Measurements from ENCODE around the gene IL2RA. TPM values are rescaled to one million over a fixed set of nuclear protein-coding genes. Genes with fewer than 3 reads are reported as not detected.

Gene IL2RA
- polyA plus RNA-seq, 1 donor from 2014 or later: not detected

DNA sequence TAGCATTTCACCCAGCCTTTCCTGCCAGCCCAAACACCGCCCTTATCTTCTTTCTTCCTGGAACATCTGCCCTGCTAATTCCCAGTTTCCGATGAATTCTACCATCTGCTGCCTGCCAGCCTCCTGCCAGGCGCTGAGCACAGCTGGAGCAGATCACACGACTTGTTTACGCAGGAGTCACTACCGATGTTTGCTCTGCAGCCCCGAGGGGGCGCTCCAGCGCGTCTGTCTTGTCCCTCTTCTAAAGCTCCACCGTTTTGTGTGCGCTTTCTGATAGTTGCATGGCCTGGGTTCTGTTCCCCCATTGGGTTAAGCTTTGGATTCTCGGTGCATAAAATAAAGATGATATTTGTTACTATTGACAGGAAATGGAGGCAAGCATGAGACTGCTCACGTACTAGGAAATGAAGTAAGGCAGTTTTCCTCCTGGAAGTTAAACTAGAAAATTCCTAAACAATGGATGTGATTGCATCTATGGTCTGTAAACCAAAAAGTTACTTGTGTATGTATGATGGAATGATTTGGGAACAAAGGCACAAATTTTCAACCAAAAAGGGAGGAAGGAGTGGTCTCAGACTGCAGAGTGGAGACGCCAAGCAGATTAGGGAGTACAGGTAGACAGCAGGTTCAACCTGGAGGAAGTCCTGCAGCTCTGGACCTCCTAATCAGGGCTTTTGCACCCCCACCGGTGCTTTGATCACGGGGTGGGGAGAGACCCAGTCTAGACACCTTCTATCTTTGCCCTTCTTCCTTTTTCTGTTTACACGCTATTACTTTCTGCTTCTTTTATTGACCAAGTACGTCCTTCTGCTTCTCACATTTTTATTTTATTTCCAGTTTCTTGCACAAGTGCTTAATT lies 24.4 kb upstream of the IL2RA start:
- no peak overlapping the region for H2AFZ ChIP-seq (ENCODE audit: low read depth, low read length)
- H3F3A ChIP-seq (ENCODE audit: insufficient read depth, low read length, poor library complexity, severe bottlenecking): no peaks in the 10 kb centered on the region
- no peaks in the 10 kb centered on the region for H3K9me2 ChIP-seq (ENCODE audit: insufficient read depth, low read length)
- no peak overlapping the region for H3K4me2 ChIP-seq (ENCODE audit: low read length)
- H3K9me3 ChIP-seq (ENCODE audit: low read length): no peaks in the 10 kb centered on the region
- TF ChIP-seq, protein P1, sequence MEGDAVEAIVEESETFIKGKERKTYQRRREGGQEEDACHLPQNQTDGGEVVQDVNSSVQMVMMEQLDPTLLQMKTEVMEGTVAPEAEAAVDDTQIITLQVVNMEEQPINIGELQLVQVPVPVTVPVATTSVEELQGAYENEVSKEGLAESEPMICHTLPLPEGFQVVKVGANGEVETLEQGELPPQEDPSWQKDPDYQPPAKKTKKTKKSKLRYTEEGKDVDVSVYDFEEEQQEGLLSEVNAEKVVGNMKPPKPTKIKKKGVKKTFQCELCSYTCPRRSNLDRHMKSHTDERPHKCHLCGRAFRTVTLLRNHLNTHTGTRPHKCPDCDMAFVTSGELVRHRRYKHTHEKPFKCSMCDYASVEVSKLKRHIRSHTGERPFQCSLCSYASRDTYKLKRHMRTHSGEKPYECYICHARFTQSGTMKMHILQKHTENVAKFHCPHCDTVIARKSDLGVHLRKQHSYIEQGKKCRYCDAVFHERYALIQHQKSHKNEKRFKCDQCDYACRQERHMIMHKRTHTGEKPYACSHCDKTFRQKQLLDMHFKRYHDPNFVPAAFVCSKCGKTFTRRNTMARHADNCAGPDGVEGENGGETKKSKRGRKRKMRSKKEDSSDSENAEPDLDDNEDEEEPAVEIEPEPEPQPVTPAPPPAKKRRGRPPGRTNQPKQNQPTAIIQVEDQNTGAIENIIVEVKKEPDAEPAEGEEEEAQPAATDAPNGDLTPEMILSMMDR (IDR thresholded peaks at IDR 0.05; ENCODE audit: poor library complexity, severe bottlenecking): peak; percentile 73
- no peak for TF ChIP-seq RAD21 (conservative IDR thresholded peaks at IDR 0.05)
- peaks cover 4% of the 10 kb centered on the region for H4K20me1 ChIP-seq (ENCODE audit: insufficient read depth)
- no peak overlapping the region for H3K4me3 ChIP-seq (ENCODE audit: low read length)
- no peak overlapping the region for H3K27ac ChIP-seq (ENCODE audit: low read length)
- H3K9ac ChIP-seq (ENCODE audit: low read length): no peak overlapping the region
- peaks cover 22% of the 10 kb centered on the region for H3K79me2 ChIP-seq (replicated peaks; ENCODE audit: insufficient read depth, low read length)
- H3K36me3 ChIP-seq (ENCODE audit: insufficient read depth, low read length): no peaks in the 10 kb centered on the region
- H3K27me3 ChIP-seq (ENCODE audit: insufficient read depth, low read depth, low read length): no peaks in the 10 kb centered on the region

DNA sequence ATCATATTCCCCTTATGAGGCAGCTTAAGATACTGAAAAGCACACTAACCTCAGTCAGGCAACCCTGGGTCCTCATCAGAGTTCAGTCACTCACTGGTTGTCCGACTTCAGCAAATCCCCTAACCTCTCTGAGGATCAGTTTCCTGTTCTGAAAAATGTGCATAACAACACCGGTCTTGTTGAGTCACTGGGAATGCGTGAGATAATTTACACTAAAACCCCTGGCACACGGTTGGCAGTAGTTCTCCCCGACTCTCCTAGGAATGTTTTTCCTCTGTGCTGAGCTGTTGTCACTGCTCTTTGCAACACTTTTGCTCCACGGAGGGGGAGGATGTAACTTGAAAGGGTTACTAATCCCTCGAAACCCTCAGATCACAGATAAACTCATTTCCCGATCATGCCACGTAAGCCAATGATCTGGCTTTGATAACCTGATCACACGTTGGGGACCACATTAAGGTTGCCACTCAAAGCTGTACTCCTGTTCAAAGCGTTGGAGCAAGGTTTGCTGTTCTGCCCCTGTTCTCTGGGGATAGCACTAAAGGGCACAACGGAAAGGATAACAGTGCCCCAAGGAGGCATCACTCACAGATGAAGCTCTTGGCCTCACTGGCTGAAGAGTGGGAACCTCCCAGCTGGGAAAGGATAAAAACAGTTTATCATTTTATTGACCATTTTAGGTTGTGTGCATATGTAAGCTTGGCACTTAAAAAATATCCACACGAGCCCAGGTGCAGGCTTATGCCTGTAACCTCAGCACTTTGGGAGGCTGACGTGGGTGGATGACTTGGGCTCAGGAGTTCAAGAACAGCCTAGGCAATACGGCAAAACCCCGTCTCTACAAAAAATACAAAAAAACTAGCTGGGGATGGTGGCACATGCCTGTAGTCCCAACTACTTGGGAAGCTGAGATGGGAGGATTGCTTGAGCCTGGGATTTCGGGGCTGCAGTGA lies 21.6 kb upstream of the IL2RA start:
- TF ChIP-seq, protein P1 (IDR thresholded peaks at IDR 0.05; ENCODE audit: poor library complexity, severe bottlenecking): no peak
- TF ChIP-seq EP300 (conservative IDR thresholded peaks at IDR 0.05; ENCODE audit: poor library complexity, severe bottlenecking) (no peak), RAD21 (conservative IDR thresholded peaks at IDR 0.05) (no peak), TAF1 (IDR thresholded peaks at IDR 0.05; ENCODE audit: low read depth) (no peak), SMC3 (conservative IDR thresholded peaks at IDR 0.05; ENCODE audit: poor library complexity) (no peak), MXI1 (conservative IDR thresholded peaks at IDR 0.05; ENCODE audit: poor library complexity, severe bottlenecking) (no peak), POLR2AphosphoS5 (IDR thresholded peaks at IDR 0.05) (no peak), EZH2 (IDR thresholded peaks at IDR 0.05; ENCODE audit: borderline replicate concordance, insufficient read depth, low read length, poor library complexity, severe bottlenecking) (no peak)
- TF ChIP-seq, protein P2, sequence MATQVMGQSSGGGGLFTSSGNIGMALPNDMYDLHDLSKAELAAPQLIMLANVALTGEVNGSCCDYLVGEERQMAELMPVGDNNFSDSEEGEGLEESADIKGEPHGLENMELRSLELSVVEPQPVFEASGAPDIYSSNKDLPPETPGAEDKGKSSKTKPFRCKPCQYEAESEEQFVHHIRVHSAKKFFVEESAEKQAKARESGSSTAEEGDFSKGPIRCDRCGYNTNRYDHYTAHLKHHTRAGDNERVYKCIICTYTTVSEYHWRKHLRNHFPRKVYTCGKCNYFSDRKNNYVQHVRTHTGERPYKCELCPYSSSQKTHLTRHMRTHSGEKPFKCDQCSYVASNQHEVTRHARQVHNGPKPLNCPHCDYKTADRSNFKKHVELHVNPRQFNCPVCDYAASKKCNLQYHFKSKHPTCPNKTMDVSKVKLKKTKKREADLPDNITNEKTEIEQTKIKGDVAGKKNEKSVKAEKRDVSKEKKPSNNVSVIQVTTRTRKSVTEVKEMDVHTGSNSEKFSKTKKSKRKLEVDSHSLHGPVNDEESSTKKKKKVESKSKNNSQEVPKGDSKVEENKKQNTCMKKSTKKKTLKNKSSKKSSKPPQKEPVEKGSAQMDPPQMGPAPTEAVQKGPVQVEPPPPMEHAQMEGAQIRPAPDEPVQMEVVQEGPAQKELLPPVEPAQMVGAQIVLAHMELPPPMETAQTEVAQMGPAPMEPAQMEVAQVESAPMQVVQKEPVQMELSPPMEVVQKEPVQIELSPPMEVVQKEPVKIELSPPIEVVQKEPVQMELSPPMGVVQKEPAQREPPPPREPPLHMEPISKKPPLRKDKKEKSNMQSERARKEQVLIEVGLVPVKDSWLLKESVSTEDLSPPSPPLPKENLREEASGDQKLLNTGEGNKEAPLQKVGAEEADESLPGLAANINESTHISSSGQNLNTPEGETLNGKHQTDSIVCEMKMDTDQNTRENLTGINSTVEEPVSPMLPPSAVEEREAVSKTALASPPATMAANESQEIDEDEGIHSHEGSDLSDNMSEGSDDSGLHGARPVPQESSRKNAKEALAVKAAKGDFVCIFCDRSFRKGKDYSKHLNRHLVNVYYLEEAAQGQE (IDR thresholded peaks at IDR 0.05; ENCODE audit: borderline replicate concordance): no peak
- H4K20me1 ChIP-seq (ENCODE audit: insufficient read depth): no peaks in the 10 kb centered on the region
- no peak overlapping the region for H3K9ac ChIP-seq (ENCODE audit: low read length)
- no peak overlapping the region for H3K4me3 ChIP-seq (ENCODE audit: low read length)
- H3K79me2 ChIP-seq (replicated peaks; ENCODE audit: insufficient read depth, low read length): no peaks in the 10 kb centered on the region
- no peaks in the 10 kb centered on the region for H3F3A ChIP-seq (ENCODE audit: insufficient read depth, low read length, poor library complexity, severe bottlenecking)
- no peaks in the 10 kb centered on the region for H3K36me3 ChIP-seq (ENCODE audit: insufficient read depth, low read length)
- no peaks in the 10 kb centered on the region for H3K27me3 ChIP-seq (ENCODE audit: insufficient read depth, low read depth, low read length)
- no peaks in the 10 kb centered on the region for H3K9me3 ChIP-seq (ENCODE audit: low read length)
- H3K27ac ChIP-seq (ENCODE audit: low read length): no peak overlapping the region
- no peak overlapping the region for H3K4me2 ChIP-seq (ENCODE audit: low read length)
- no peak overlapping the region for H2AFZ ChIP-seq (ENCODE audit: low read depth, low read length)
- no peaks in the 10 kb centered on the region for H3K9me2 ChIP-seq (ENCODE audit: insufficient read depth, low read length)

All from neural cell (in vitro differentiated cells).